Esophagus mucosa (tissue), 1 donor: ENCODE data around the gene NUP214. TPM values are rescaled to one million over a fixed set of nuclear protein-coding genes. Genes with fewer than 3 reads are reported as not detected.
"Not testable (repeated sequence)": the region's sequence is repeated elsewhere in the genome, so short reads cannot be mapped to it uniquely, and the experiment has no call there.

Experiments
- ATAC-seq: fragments of 200-7000 bp; cut with Tn5 transposase; one replicate; pipeline ENCODE4 v1.9.1; 2020
- total RNA-seq: library from RNA; stranded (reverse); gene quantifications from one replicate; pipeline ENCODE4 v1.2.4, GENCODE V29; 2023
- donor health status: DM: yes; HTN: yes; CAD: no.

Gene NUP214
- total RNA-seq, 1 donor from 2014 or later: 40.5 TPM

- ATAC-seq: no peak
Measured at GRCh38 chr9:131260751-131261452, 135.5 kb downstream of the NUP214 start.

- ATAC-seq: no peak
Measured at GRCh38 chr9:131262327-131263032, 137.1 kb downstream of the NUP214 start.

GRCh38 chr9:131263033-131263343 is 137.6 kb downstream of the NUP214 start:
- ATAC-seq: not testable (repeated sequence)

GRCh38 chr9:131263701-131264100 is 138.3 kb downstream of the NUP214 start:
- no peak for ATAC-seq

- no peak for ATAC-seq
Measured at GRCh38 chr9:131264231-131264630, 138.8 kb downstream of the NUP214 start.

GRCh38 chr9:131266266-131267229 is 141.2 kb downstream of the NUP214 start:
- peak; percentile 46 for ATAC-seq

GRCh38 chr9:131270171-131271015 is 145.0 kb downstream of the NUP214 start:
- ATAC-seq: peak; percentile 32

GRCh38 chr9:131271016-131271273 is 145.6 kb downstream of the NUP214 start:
- not testable (repeated sequence) for ATAC-seq

GRCh38 chr9:131271506-131271931 is 146.1 kb downstream of the NUP214 start:
- no peak for ATAC-seq

GRCh38 chr9:131272212-131272611 is 146.8 kb downstream of the NUP214 start:
- no peak for ATAC-seq

- ATAC-seq: no peak
Measured at GRCh38 chr9:131273146-131273855, 147.9 kb downstream of the NUP214 start.

- ATAC-seq: no peak
Measured at GRCh38 chr9:131273856-131274673, 148.7 kb downstream of the NUP214 start.

- no peak for ATAC-seq
Measured at GRCh38 chr9:131274674-131275331, 149.4 kb downstream of the NUP214 start.

- ATAC-seq: no peak
Measured at GRCh38 chr9:131275332-131276093, 150.1 kb downstream of the NUP214 start.

- no peak for ATAC-seq
Measured at GRCh38 chr9:131276094-131276888, 150.9 kb downstream of the NUP214 start, which contains the start of gene FAM78A. TSS of gene FAM78A (minus strand) at chr9:131276510. CDS start at chr9:131276179, 331 bp downstream.

- peak; percentile 8 for ATAC-seq
Measured at GRCh38 chr9:131276891-131277286, 151.5 kb downstream of the NUP214 start.

- ATAC-seq: no peak
Measured at GRCh38 chr9:131277287-131277909, 152.0 kb downstream of the NUP214 start.
